ENCODE data around the gene NUFIP2. TPM values are rescaled to one million over a fixed set of nuclear protein-coding genes. Genes with fewer than 3 reads are reported as not detected.

Gene NUFIP2
- total RNA-seq, 2 donors from 2014 or later: 39.7 to 65.8 TPM

- Histone ChIP-seq H3K9me3 (no peaks in the 10 kb centered on the region), H3K27ac (no peak overlapping the region), H3K4me3 (no peak overlapping the region), H3K27me3 (replicated peaks; ENCODE audit: insufficient read depth) (no peaks in the 10 kb centered on the region), H3K36me3 (no peaks in the 10 kb centered on the region), H3K4me1 (ENCODE audit: control insufficient read depth in 1 of 2, low read depth in 2 of 2) (peaks cover 0 to 6% of the 10 kb centered on the region in 2 donors)
- no peak for DNase-seq (ENCODE audit: low spot score)
- TF ChIP-seq CTCF (IDR thresholded peaks at IDR 0.05): no peak
- ATAC-seq (ENCODE audit: insufficient number of reproducible peaks, low FRiP score, low read depth): no peak
Observed at GRCh38 chr17:29299031-29299430, 5.1 kb upstream of the NUFIP2 start.

GRCh38 chr17:29295420-29295819 is 1.5 kb upstream of the NUFIP2 start:
- H3K27ac ChIP-seq: no peak overlapping the region
- no peaks in the 10 kb centered on the region for H3K36me3 ChIP-seq
- ATAC-seq (ENCODE audit: insufficient number of reproducible peaks, low FRiP score, low read depth): no peak
- H3K9me3 ChIP-seq: no peaks in the 10 kb centered on the region
- peaks cover 11 to 18% of the 10 kb centered on the region in 2 donors for H3K4me1 ChIP-seq (ENCODE audit: control insufficient read depth in 1 of 2, low read depth in 2 of 2)
- no peak overlapping the region for H3K4me3 ChIP-seq
- TF ChIP-seq CTCF (IDR thresholded peaks at IDR 0.05): no peak
- H3K27me3 ChIP-seq (replicated peaks; ENCODE audit: insufficient read depth): no peaks in the 10 kb centered on the region
- no peak for DNase-seq (ENCODE audit: low spot score)

- no peaks in the 10 kb centered on the region for H3K9me3 ChIP-seq
- H3K4me3 ChIP-seq: peak overlapping the region; percentile 78
- TF ChIP-seq CTCF (IDR thresholded peaks at IDR 0.05): no peak
- H3K4me1 ChIP-seq (ENCODE audit: control insufficient read depth in 1 of 2, low read depth in 2 of 2): peaks cover 18 to 27% of the 10 kb centered on the region in 2 donors
- H3K36me3 ChIP-seq: no peaks in the 10 kb centered on the region
- ATAC-seq (ENCODE audit: insufficient number of reproducible peaks, low FRiP score, low read depth) (no peak), DNase-seq (ENCODE audit: low spot score) (no peak)
- H3K27me3 ChIP-seq (replicated peaks; ENCODE audit: insufficient read depth): no peaks in the 10 kb centered on the region
- peak overlapping the region; percentile 82 to 99 for H3K27ac ChIP-seq
Observed at GRCh38 chr17:29294580-29294900, 592 bp upstream of the NUFIP2 start.

DNA sequence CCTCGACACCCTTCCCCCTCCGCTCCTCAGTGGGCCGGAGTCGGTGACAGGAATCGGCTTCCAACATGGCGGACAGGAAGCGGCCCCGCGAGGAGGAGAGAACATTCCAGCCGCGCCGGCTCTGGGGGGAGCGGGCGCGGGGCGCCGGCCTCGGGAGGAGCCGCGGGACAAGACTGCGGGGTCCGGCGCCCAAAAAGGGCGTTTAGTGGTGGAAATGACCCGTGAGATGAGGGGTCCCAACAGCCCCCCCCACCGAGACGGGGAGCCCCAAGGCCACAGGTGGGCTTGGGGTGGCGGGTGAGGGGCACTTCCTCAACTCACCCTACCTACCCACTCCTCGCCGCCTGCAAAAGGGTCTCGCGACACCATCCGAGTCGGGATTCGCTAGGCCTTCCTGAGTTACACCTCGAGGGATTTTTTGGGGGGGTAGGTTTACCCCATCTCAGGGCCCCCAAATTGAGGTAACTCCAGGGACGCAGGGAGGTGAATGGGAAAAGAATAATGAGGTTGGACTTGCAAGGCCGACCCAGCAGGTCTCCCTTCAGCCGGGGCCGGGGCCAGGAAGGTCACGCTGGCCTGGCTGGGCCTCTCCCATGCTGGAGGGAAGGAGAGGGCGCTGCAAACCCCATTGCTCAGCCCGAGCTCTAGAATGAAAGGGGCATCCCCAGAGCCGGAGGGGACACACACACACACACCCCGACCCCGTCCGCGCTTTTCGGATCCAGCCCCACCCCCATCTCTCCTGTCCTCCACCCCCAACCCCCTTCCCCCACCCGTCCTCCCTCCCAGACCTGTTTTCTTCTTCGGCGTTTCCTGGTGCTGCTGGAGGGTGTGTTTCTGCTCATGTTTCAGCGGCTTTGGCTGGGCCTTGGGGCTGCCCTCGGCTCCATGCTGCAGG is 707 bp downstream of the NUFIP2 start:
- peak overlapping the region; percentile 78 for H3K4me3 ChIP-seq
- no peaks in the 10 kb centered on the region for H3K9me3 ChIP-seq
- H3K27me3 ChIP-seq (replicated peaks; ENCODE audit: insufficient read depth): no peaks in the 10 kb centered on the region
- DNase-seq (ENCODE audit: low spot score) (peak; percentile 14), ATAC-seq (ENCODE audit: insufficient number of reproducible peaks, low FRiP score, low read depth) (no peak)
- TF ChIP-seq CTCF (IDR thresholded peaks at IDR 0.05): no peak
- peak overlapping the region; percentile 94 to 99 for H3K27ac ChIP-seq
- no peaks in the 10 kb centered on the region for H3K36me3 ChIP-seq
- H3K4me1 ChIP-seq (ENCODE audit: control insufficient read depth in 1 of 2, low read depth in 2 of 2): peaks cover 23 to 40% of the 10 kb centered on the region in 2 donors

- Histone ChIP-seq H3K4me3 (peak overlapping the region; percentile 78), H3K9me3 (no peaks in the 10 kb centered on the region), H3K27ac (peak overlapping the region; percentile 94 to 99), H3K27me3 (replicated peaks; ENCODE audit: insufficient read depth) (no peaks in the 10 kb centered on the region), H3K36me3 (peaks cover 3% of the 10 kb centered on the region), H3K4me1 (ENCODE audit: control insufficient read depth in 1 of 2, low read depth in 2 of 2) (peaks cover 29 to 49% of the 10 kb centered on the region in 2 donors)
- ATAC-seq (ENCODE audit: insufficient number of reproducible peaks, low FRiP score, low read depth) (no peak), DNase-seq (ENCODE audit: low spot score) (peak; percentile 9)
- TF ChIP-seq CTCF (IDR thresholded peaks at IDR 0.05): no peak
Observed at GRCh38 chr17:29292071-29292991, 1.6 kb downstream of the NUFIP2 start.
